OCI-LY1 (cell line): ENCODE results near the gene MEGF6.

Source experiments
- H2AFZ ChIP-seq: fragments of 200-600 bp; sonication (generic), shearing (Covaris generic); 2 replicates; pipeline ENCODE4 v1.6.0; 2014; ENCODE audit warnings: antibody characterized with exemption, mild to moderate bottlenecking, low read length
- H3F3A ChIP-seq: fragments of 200-600 bp; sonication (generic), shearing (Covaris generic); 2 replicates; pipeline ENCODE4 v1.6.0; 2014; ENCODE audit warnings: mild to moderate bottlenecking, antibody characterized with exemption, low read length, moderate library complexity; ENCODE audit not compliant: insufficient read depth
- H3K27ac ChIP-seq: fragments of 200-600 bp; sonication (generic); 2 replicates; pipeline ENCODE4 v1.5.1; 2014; ENCODE audit warnings: low read length, mixed run types, mild to moderate bottlenecking, low read depth; ENCODE audit not compliant: poor library complexity, severe bottlenecking
- H3K27me3 ChIP-seq: fragments of 200-600 bp; sonication (generic); 2 replicates; pipeline ENCODE4 v1.6.0; 2014; ENCODE audit warnings: antibody characterized with exemption, mild to moderate bottlenecking, low read length, moderate library complexity; ENCODE audit not compliant: insufficient read depth
- H3K36me3 ChIP-seq: fragments of 200-600 bp; sonication (generic); 2 replicates; pipeline ENCODE4 v1.6.1; 2014; ENCODE audit warnings: mild to moderate bottlenecking, antibody characterized with exemption, low read length, moderate library complexity, mixed read lengths; ENCODE audit not compliant: insufficient read depth
- H3K4me1 ChIP-seq: fragments of 200-600 bp; sonication (generic); 2 replicates; pipeline ENCODE4 v1.5.1; 2014; ENCODE audit warnings: mild to moderate bottlenecking, low read length, moderate library complexity; ENCODE audit not compliant: insufficient read depth, severe bottlenecking
- H3K4me2 ChIP-seq: fragments of 200-600 bp; sonication (generic), shearing (Covaris generic); 2 replicates; pipeline ENCODE4 v1.6.1; 2014; ENCODE audit warnings: low read length
- H3K4me3 ChIP-seq: fragments of 200-600 bp; sonication (generic); 2 replicates; pipeline ENCODE4 v1.5.1; 2014; ENCODE audit warnings: low read length, low read depth, mild to moderate bottlenecking, mixed read lengths; ENCODE audit not compliant: poor library complexity, severe bottlenecking
- H3K79me2 ChIP-seq: fragments of 200-600 bp; shearing (Covaris generic); 2 replicates; pipeline ENCODE4 v1.6.1; 2016; ENCODE audit warnings: mixed run types, low read length, mixed read lengths; ENCODE audit not compliant: insufficient read depth
- H3K9ac ChIP-seq: fragments of 200-600 bp; sonication (generic), shearing (Covaris generic); 2 replicates; pipeline ENCODE4 v1.6.1; 2014; ENCODE audit warnings: mild to moderate bottlenecking, low read length, mixed read lengths
- H3K9me2 ChIP-seq: fragments of 200-600 bp; sonication (generic), shearing (Covaris generic); 2 replicates; pipeline ENCODE4 v1.6.1; 2014; ENCODE audit warnings: low read depth, mild to moderate bottlenecking, low read length, mixed read lengths
- H3K9me3 ChIP-seq: fragments of 200-600 bp; shearing (Covaris generic); 2 replicates; pipeline ENCODE4 v1.6.1; 2014; ENCODE audit warnings: low read length, mixed read lengths
- H4K20me1 ChIP-seq: fragments of 200-600 bp; sonication (generic), shearing (Covaris generic); 2 replicates; pipeline ENCODE4 v1.6.0; 2016; ENCODE audit warnings: mild to moderate bottlenecking, low read length; ENCODE audit not compliant: insufficient read depth
- CTCF ChIP-seq: fragments of 200-600 bp; sonication (generic), shearing (Covaris generic); IDR thresholded peaks from 2 replicates; pipeline ENCODE4 v1.5.1; 2017; ENCODE audit warnings: mild to moderate bottlenecking, antibody characterized with exemption, low read length, moderate library complexity, mixed read lengths
- EZH2 ChIP-seq: fragments of 200-600 bp; sonication (generic), shearing (Covaris generic); IDR thresholded peaks from 2 replicates; pipeline ENCODE4 v1.8.0; 2017; ENCODE audit warnings: borderline replicate concordance, mixed run types, mild to moderate bottlenecking, antibody characterized with exemption, low read length, moderate library complexity, mixed read lengths

MEGF6 gene

GRCh38 chr1:3642919-3643675, 31.8 kb upstream of the MEGF6 start:
- H3F3A ChIP-seq = no peaks in the 10 kb centered on the region
- H3K4me1 ChIP-seq = peaks cover under 1% of the 10 kb centered on the region
- no peaks in the 10 kb centered on the region for H4K20me1 ChIP-seq
- TF ChIP-seq CTCF = no peak
- no peak for TF ChIP-seq EZH2
- H2AFZ ChIP-seq = no peak overlapping the region
- H3K9me2 ChIP-seq = no peaks in the 10 kb centered on the region
- H3K36me3 ChIP-seq = peaks cover 27% of the 10 kb centered on the region; the same call in 1 of the 2 replicates
- H3K9ac ChIP-seq = no peak overlapping the region
- H3K4me3 ChIP-seq = no peak overlapping the region
- H3K9me3 ChIP-seq = no peaks in the 10 kb centered on the region
- H3K79me2 ChIP-seq = no peaks in the 10 kb centered on the region
- H3K4me2 ChIP-seq = no peak overlapping the region
- no peaks in the 10 kb centered on the region for H3K27me3 ChIP-seq
- H3K27ac ChIP-seq = no peak overlapping the region

- Histone ChIP-seq H4K20me1 (no peaks in the 10 kb centered on the region), H3K79me2 (no peaks in the 10 kb centered on the region), H3K4me1 (no peaks in the 10 kb centered on the region), H3K9me3 (no peaks in the 10 kb centered on the region), H2AFZ (no peak overlapping the region), H3K27ac (no peak overlapping the region), H3K9me2 (no peaks in the 10 kb centered on the region), H3K4me3 (no peak overlapping the region), H3K4me2 (no peak overlapping the region), H3K27me3 (no peaks in the 10 kb centered on the region), H3K9ac (no peak overlapping the region), H3K36me3 (peaks cover 33% of the 10 kb centered on the region; the same call in 1 of the 2 replicates), H3F3A (no peaks in the 10 kb centered on the region)
- no peak for TF ChIP-seq CTCF
- no peak for TF ChIP-seq EZH2
Observed at GRCh38 chr1:3641816-3642215, 30.5 kb upstream of the MEGF6 start.

- Histone ChIP-seq H3K9ac (no peak overlapping the region), H3K4me1 (no peaks in the 10 kb centered on the region), H3K36me3 (peaks cover 34% of the 10 kb centered on the region), H4K20me1 (no peaks in the 10 kb centered on the region), H3K4me2 (no peak overlapping the region), H3K79me2 (no peaks in the 10 kb centered on the region), H3K27ac (no peak overlapping the region), H3K27me3 (no peaks in the 10 kb centered on the region), H3K4me3 (no peak overlapping the region), H3K9me3 (no peaks in the 10 kb centered on the region), H3F3A (no peaks in the 10 kb centered on the region), H2AFZ (no peak overlapping the region), H3K9me2 (no peaks in the 10 kb centered on the region)
- TF ChIP-seq CTCF (no peak), EZH2 (no peak)
Observed at GRCh38 chr1:3641046-3641760, 29.9 kb upstream of the MEGF6 start.
